Dermis microvascular lymphatic vessel endothelial cell (primary cell): ENCODE results near the gene PHACTR2. TPM values are rescaled to one million over a fixed set of nuclear protein-coding genes. Genes with fewer than 3 reads are reported as not detected.
"Not testable (repeated sequence)": the region's sequence is repeated elsewhere in the genome, so short reads cannot be mapped to it uniquely, and the experiment has no call there.

Source experiments
- DNase-seq, 2 donors: peaks; one replicate each; pipeline versions ENCODE4 v3.0.0 to v3.0.0-alpha.2; 2010; ENCODE audit warnings: low read depth in 2 of 2
- total RNA-seq: library from RNA; depleted of rRNA; stranded (reverse); fragments of >200 nt; gene quantifications from 2 replicates; pipeline ENCODE4 v1.2.1, GENCODE V29; 2014

PHACTR2 gene
- total RNA-seq, 1 donor from 2014 or later = 163 TPM

GRCh38 chr6:143765422-143766184, 87.8 kb downstream of the PHACTR2 start:
- DNase-seq = no peak

- no peak for DNase-seq
Measured at GRCh38 chr6:143766185-143766553, 88.4 kb downstream of the PHACTR2 start.

- DNase-seq = no peak
Measured at GRCh38 chr6:143767433-143767832, 89.7 kb downstream of the PHACTR2 start.

GRCh38 chr6:143772116-143773086, 94.6 kb downstream of the PHACTR2 start:
- no peak for DNase-seq

- no peak for DNase-seq
Measured at GRCh38 chr6:143773506-143774150, 95.9 kb downstream of the PHACTR2 start.

GRCh38 chr6:143774347-143774746, 96.6 kb downstream of the PHACTR2 start:
- DNase-seq = no peak

- no peak for DNase-seq
Measured at GRCh38 chr6:143775336-143775735, 97.6 kb downstream of the PHACTR2 start.

- peak in 1 of 2 donors; percentile 21 for DNase-seq
Measured at GRCh38 chr6:143778926-143779325, 101.2 kb downstream of the PHACTR2 start.

GRCh38 chr6:143782481-143782880, 104.7 kb downstream of the PHACTR2 start:
- no peak for DNase-seq

GRCh38 chr6:143783077-143783476, 105.3 kb downstream of the PHACTR2 start:
- no peak for DNase-seq

GRCh38 chr6:143784316-143784715, 106.6 kb downstream of the PHACTR2 start:
- DNase-seq = no peak

- not testable (repeated sequence) for DNase-seq
Measured at GRCh38 chr6:143786371-143786770, 108.6 kb downstream of the PHACTR2 start.

- DNase-seq = no peak
Measured at GRCh38 chr6:143792402-143793279, 114.9 kb downstream of the PHACTR2 start.

GRCh38 chr6:143793280-143793619, 115.5 kb downstream of the PHACTR2 start:
- no peak for DNase-seq

- DNase-seq = not testable (repeated sequence)
Measured at GRCh38 chr6:143796551-143796950, 118.8 kb downstream of the PHACTR2 start.

- not testable (repeated sequence) for DNase-seq
Measured at GRCh38 chr6:143798487-143798886, 120.7 kb downstream of the PHACTR2 start.

- peak in 1 of 2 donors; percentile 52 for DNase-seq
Measured at GRCh38 chr6:143802833-143803565, 125.2 kb downstream of the PHACTR2 start.

- peak in 1 of 2 donors; percentile 32 for DNase-seq
Measured at GRCh38 chr6:143803769-143804568, 126.2 kb downstream of the PHACTR2 start.

GRCh38 chr6:143804835-143805239, 127.1 kb downstream of the PHACTR2 start:
- DNase-seq = peak in 1 of 2 donors; percentile 57
